GM06990 (cell line): ENCODE data around the gene LZTS3.

Source experiments
- DNase-seq: peaks from one replicate; pipeline ENCODE4 v3.0.0-alpha.2; 2011; ENCODE audit not compliant: insufficient read length; ENCODE audit errors: extremely low read depth
- H3K27me3 ChIP-seq: replicated peaks from 2 replicates; pipeline ENCODE4 v1.6.0; 2011; ENCODE audit warnings: low read length; ENCODE audit not compliant: control insufficient read depth, insufficient read depth
- H3K36me3 ChIP-seq: 2 replicates; pipeline ENCODE4 v1.5.1; 2011; ENCODE audit warnings: low read length; ENCODE audit not compliant: control insufficient read depth, insufficient read depth
- H3K4me3 ChIP-seq: replicated peaks from 2 replicates; pipeline ENCODE4 v1.5.1; 2011; ENCODE audit warnings: low read depth, mild to moderate bottlenecking, control low read depth, low read length
- CTCF ChIP-seq: IDR thresholded peaks from 2 replicates; pipeline ENCODE4 v1.5.1; 2011; ENCODE audit warnings: low read length, control low read depth, mild to moderate bottlenecking, inconsistent platforms; ENCODE audit not compliant: insufficient read depth, poor library complexity, severe bottlenecking

The LZTS3 gene

DNA sequence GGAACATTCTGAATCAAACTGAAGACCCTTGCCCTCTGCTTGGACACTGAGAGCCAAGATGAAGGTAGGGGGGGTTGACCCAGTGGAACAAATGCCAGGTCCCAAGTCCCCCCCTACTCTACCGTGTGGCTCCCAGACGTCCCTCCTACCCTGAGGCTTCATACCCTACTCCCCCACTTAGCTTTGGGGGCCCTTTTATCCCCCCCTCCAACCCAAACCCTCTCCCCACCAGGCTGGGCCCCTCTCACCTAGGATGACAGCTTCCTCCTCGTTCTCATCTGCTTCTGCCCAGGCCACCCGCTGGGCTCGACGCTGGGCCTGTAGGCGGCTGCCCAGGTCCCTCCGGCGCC is 29.6 kb upstream of the LZTS3 start:
- no peak for DNase-seq
- Histone ChIP-seq H3K4me3 (peak overlapping the region; percentile 95), H3K27me3 (no peaks in the 10 kb centered on the region), H3K36me3 (peaks cover 7% of the 10 kb centered on the region)
- TF ChIP-seq CTCF, result no peak

GRCh38 chr20:3199976-3200755 is 26.8 kb upstream of the LZTS3 start:
- H3K4me3 ChIP-seq, result no peak overlapping the region
- H3K27me3 ChIP-seq, result no peaks in the 10 kb centered on the region
- TF ChIP-seq CTCF, result no peak
- DNase-seq, result no peak
- peaks cover 14% of the 10 kb centered on the region for H3K36me3 ChIP-seq

- Histone ChIP-seq H3K36me3 (peaks cover 24% of the 10 kb centered on the region), H3K27me3 (no peaks in the 10 kb centered on the region), H3K4me3 (no peak overlapping the region)
- no peak for DNase-seq
- TF ChIP-seq CTCF, result no peak
These were observed 25.9 kb upstream of the LZTS3 start for GRCh38 chr20:3199206-3199605.

GRCh38 chr20:3195590-3196237 is 22.4 kb upstream of the LZTS3 start:
- no peak for DNase-seq
- Histone ChIP-seq H3K4me3 (no peak overlapping the region), H3K27me3 (no peaks in the 10 kb centered on the region), H3K36me3 (peaks cover 48% of the 10 kb centered on the region)
- no peak for TF ChIP-seq CTCF

DNA sequence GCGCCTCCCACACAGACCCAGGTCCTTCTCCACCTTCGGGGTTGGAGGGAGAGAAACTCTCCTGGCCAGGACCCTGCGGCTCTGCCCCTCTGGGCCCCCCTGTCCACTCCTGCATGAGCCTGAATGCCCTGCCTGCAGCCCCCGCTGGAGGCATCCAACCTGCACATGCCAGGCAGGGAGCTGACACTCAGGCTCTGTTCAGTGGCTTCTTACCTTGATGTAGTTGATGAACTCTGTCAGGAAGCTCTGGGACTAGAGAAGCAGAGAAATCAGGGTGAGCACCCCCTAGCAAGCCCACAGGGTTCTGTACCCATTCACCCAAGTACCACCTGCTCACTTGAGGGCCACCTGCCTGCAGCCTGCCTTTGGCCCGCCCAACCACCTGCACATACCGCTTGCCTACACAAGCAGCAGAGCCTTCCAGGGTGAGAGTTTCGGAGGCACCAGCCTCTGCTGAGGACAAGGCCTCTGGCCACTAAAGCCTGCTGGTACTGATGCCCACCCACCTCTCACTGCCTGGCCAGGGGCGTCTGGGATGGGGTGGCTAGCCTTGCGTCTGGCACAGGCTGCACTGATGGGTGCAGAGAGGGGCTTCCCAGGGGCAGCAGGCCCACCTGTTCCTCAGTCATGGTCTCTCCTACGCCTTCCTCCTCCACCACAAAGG is 21.4 kb upstream of the LZTS3 start:
- H3K36me3 ChIP-seq, result peaks cover 50% of the 10 kb centered on the region
- TF ChIP-seq CTCF, result no peak
- no peaks in the 10 kb centered on the region for H3K27me3 ChIP-seq
- no peak for DNase-seq
- no peak overlapping the region for H3K4me3 ChIP-seq
